Measurements from ENCODE around the gene EPHB2. TPM values are rescaled to one million over a fixed set of nuclear protein-coding genes. Genes with fewer than 3 reads are reported as not detected.

Gene EPHB2
- total and polyA plus RNA-seq, 2 experiments from 2014 or later = 1.0 to 5.1 TPM

DNA sequence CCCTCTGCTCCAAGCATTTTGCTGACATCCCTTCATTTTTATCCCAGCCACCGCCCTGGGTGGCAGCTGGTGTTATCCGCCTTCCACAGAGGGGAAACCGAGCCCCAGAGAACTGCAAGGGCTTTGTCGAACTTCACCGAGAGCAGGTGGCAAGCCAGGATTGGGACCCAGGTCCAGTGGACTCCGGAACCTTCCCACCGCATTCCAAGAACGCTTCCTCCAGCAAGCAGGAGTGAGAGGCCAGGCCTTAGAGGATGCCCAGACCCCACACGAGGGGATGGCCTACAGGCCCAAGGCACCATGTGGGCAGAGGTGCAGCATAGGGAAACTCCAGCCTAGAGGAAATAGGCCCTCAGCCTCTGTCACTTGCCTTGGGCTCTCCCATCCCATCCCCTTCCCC lies 90.7 kb downstream of the EPHB2 start:
- peaks cover 11% of the 10 kb centered on the region for H3K4me1 ChIP-seq (ENCODE audit: insufficient read depth)
- H4K20me1 ChIP-seq (ENCODE audit: insufficient read depth) = no peaks in the 10 kb centered on the region
- H3K27ac ChIP-seq = no peak overlapping the region
- WGBS, 2 experiments (ENCODE audit: low coverage in 1 of 2, low lambda C conversion rate in 2 of 2, missing lambda C conversion rate in 2 of 2) = 94 to 95% methylated on average over 9 of the region's 9 CpGs
- TF ChIP-seq EZH2 (IDR thresholded peaks at IDR 0.05; ENCODE audit: insufficient read depth, poor library complexity, severe bottlenecking) (no peak), EZH2phosphoT487 (IDR thresholded peaks at IDR 0.05; ENCODE audit: insufficient read depth, low read depth) (no peak)
- H3F3A ChIP-seq (ENCODE audit: insufficient read depth) = no peaks in the 10 kb centered on the region
- no peaks in the 10 kb centered on the region for H3K36me3 ChIP-seq (ENCODE audit: low read depth)
- H3K4me2 ChIP-seq (ENCODE audit: unreplicated experiment) = no peak overlapping the region
- H3K79me2 ChIP-seq (ENCODE audit: insufficient read depth) = no peaks in the 10 kb centered on the region
- no peaks in the 10 kb centered on the region for H3K9me2 ChIP-seq (ENCODE audit: insufficient read depth)
- no peaks in the 10 kb centered on the region for H3K9me3 ChIP-seq (ENCODE audit: low read depth)
- DNase-seq = no peak
- no peak overlapping the region for H3K9ac ChIP-seq
- no peaks in the 10 kb centered on the region; the same call in 1 of the 2 replicates for H3K27me3 ChIP-seq (replicated peaks; ENCODE audit: insufficient read depth)
- in situ Hi-C loops (cut with MboI) = no loop called here
- no peak overlapping the region for H3K4me3 ChIP-seq
- no peak overlapping the region for H2AFZ ChIP-seq

DNA sequence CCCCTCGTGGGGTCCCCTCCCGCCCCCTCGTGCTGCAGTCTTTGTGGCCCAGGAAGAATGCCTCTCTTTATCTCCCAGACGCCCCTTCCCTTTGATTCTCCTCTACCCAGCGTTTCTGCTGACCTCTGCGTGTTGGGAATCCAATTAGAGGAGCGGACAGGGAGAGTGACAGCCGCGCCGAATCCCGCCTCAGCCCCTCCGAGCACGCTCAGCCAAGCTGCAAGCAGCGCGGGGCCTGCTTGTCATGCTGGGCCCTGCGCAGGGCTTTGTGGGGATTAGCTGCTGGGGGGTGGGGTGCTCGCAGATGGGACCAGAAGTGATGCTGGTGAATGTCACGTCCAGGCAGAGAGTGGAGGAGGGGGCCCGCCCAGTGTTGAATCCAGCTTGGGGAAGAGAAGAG lies 91.1 kb downstream of the EPHB2 start:
- no peak for DNase-seq
- 95 to 99% methylated on average over 15 to 19 of the region's 19 CpGs for WGBS, 2 experiments (ENCODE audit: low coverage in 1 of 2, low lambda C conversion rate in 2 of 2, missing lambda C conversion rate in 2 of 2)
- TF ChIP-seq EZH2phosphoT487 (IDR thresholded peaks at IDR 0.05; ENCODE audit: insufficient read depth, low read depth) (no peak), EZH2 (IDR thresholded peaks at IDR 0.05; ENCODE audit: insufficient read depth, poor library complexity, severe bottlenecking) (no peak)

DNA sequence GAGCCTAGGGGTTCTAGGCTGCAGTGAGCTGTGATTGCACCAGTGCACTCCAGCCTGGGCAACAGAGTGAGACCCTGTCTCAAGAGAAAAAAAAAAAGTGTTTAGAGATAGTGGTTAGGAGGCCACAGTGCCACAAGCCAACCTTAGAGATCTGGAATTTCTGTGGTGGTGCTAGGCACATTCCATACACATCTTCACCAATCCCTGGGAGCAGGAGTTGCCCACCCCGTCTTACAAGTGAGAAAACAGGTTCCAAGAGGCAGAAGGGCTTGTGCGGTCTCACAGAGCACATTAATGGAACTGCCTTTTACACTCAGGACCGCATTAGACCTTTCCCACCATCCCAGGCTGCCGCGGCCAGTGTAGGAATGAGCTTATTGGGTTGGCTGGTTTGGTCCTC lies 93.2 kb downstream of the EPHB2 start:
- H3K4me1 ChIP-seq (ENCODE audit: insufficient read depth) = peaks cover 22% of the 10 kb centered on the region
- H2AFZ ChIP-seq = no peak overlapping the region
- no peak overlapping the region for H3K4me3 ChIP-seq
- H3K9ac ChIP-seq = no peak overlapping the region
- DNase-seq = no peak
- no peaks in the 10 kb centered on the region; the same call in 1 of the 2 replicates for H3K27me3 ChIP-seq (replicated peaks; ENCODE audit: insufficient read depth)
- 77 to 92% methylated on average over 5 of the region's 5 CpGs for WGBS, 2 experiments (ENCODE audit: low coverage in 1 of 2, low lambda C conversion rate in 2 of 2, missing lambda C conversion rate in 2 of 2)
- no peak overlapping the region for H3K27ac ChIP-seq
- no peak overlapping the region for H3K4me2 ChIP-seq (ENCODE audit: unreplicated experiment)
- TF ChIP-seq EZH2phosphoT487 (IDR thresholded peaks at IDR 0.05; ENCODE audit: insufficient read depth, low read depth) = no peak
- no peak for TF ChIP-seq EZH2 (IDR thresholded peaks at IDR 0.05; ENCODE audit: insufficient read depth, poor library complexity, severe bottlenecking)
- H3K79me2 ChIP-seq (ENCODE audit: insufficient read depth) = no peaks in the 10 kb centered on the region
- H3K36me3 ChIP-seq (ENCODE audit: low read depth) = no peaks in the 10 kb centered on the region
- H3F3A ChIP-seq (ENCODE audit: insufficient read depth) = peaks cover 18% of the 10 kb centered on the region
- no peaks in the 10 kb centered on the region for H3K9me3 ChIP-seq (ENCODE audit: low read depth)
- in situ Hi-C loops (cut with MboI) = no loop called here
- H3K9me2 ChIP-seq (ENCODE audit: insufficient read depth) = no peaks in the 10 kb centered on the region
- no peaks in the 10 kb centered on the region for H4K20me1 ChIP-seq (ENCODE audit: insufficient read depth)

More for the DNA sequence above, 91.1 kb downstream of the EPHB2 start:
- Histone ChIP-seq H2AFZ (no peak overlapping the region), H3K27ac (no peak overlapping the region), H3F3A (ENCODE audit: insufficient read depth) (no peaks in the 10 kb centered on the region), H3K79me2 (ENCODE audit: insufficient read depth) (no peaks in the 10 kb centered on the region), H3K9me3 (ENCODE audit: low read depth) (no peaks in the 10 kb centered on the region), H3K27me3 (replicated peaks; ENCODE audit: insufficient read depth) (no peaks in the 10 kb centered on the region; the same call in 1 of the 2 replicates), H3K9ac (no peak overlapping the region), H3K36me3 (ENCODE audit: low read depth) (no peaks in the 10 kb centered on the region), H4K20me1 (ENCODE audit: insufficient read depth) (no peaks in the 10 kb centered on the region), H3K4me2 (ENCODE audit: unreplicated experiment) (no peak overlapping the region), H3K4me1 (ENCODE audit: insufficient read depth) (peaks cover 11% of the 10 kb centered on the region), H3K9me2 (ENCODE audit: insufficient read depth) (no peaks in the 10 kb centered on the region), H3K4me3 (no peak overlapping the region)
- in situ Hi-C loops (cut with MboI) = no loop called here

DNA sequence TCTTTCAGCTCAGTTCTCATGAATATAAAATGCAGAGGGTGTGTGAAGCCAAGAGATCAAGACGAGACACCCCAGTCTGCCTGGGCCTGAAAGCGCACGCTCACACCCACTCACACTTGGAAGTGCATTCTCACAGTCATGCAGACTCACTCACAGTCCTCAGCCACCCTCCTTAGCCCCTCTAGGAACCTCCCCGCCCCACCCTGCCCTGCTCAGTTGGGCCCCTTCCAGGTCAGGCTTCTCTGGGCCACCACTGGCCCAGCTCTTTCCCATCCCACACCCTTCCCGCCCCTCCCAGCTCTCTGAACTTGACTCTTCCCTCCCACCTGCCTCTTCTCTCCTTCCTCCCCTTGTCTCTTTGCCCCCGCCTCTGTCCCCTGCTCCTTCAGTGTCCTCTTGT lies 93.8 kb downstream of the EPHB2 start:
- Histone ChIP-seq H4K20me1 (ENCODE audit: insufficient read depth) (no peaks in the 10 kb centered on the region), H3K4me2 (ENCODE audit: unreplicated experiment) (no peak overlapping the region), H3K79me2 (ENCODE audit: insufficient read depth) (no peaks in the 10 kb centered on the region), H3K36me3 (ENCODE audit: low read depth) (no peaks in the 10 kb centered on the region), H2AFZ (no peak overlapping the region), H3F3A (ENCODE audit: insufficient read depth) (peaks cover 22% of the 10 kb centered on the region), H3K27ac (no peak overlapping the region), H3K9me2 (ENCODE audit: insufficient read depth) (no peaks in the 10 kb centered on the region), H3K4me3 (no peak overlapping the region), H3K27me3 (replicated peaks; ENCODE audit: insufficient read depth) (no peaks in the 10 kb centered on the region; the same call in 1 of the 2 replicates), H3K9me3 (ENCODE audit: low read depth) (no peaks in the 10 kb centered on the region), H3K4me1 (ENCODE audit: insufficient read depth) (peaks cover 28% of the 10 kb centered on the region), H3K9ac (no peak overlapping the region)
- in situ Hi-C loops (cut with MboI) = no loop called here
- WGBS, 2 experiments (ENCODE audit: low coverage in 1 of 2, low lambda C conversion rate in 2 of 2, missing lambda C conversion rate in 2 of 2) = 39 to 71% methylated on average over 3 to 6 of the region's 6 CpGs
- TF ChIP-seq EZH2 (IDR thresholded peaks at IDR 0.05; ENCODE audit: insufficient read depth, poor library complexity, severe bottlenecking) = no peak
- TF ChIP-seq EZH2phosphoT487 (IDR thresholded peaks at IDR 0.05; ENCODE audit: insufficient read depth, low read depth) = no peak
- DNase-seq = peak; percentile 69

Data from GM23248 (cell line).